GM12801 (cell line): Measurements from ENCODE around the gene RBMS3.

Source experiments
- CTCF ChIP-seq: IDR thresholded peaks from one replicate; pipeline ENCODE4 v1.5.1; 2011; ENCODE audit warnings: control low read depth; ENCODE audit not compliant: insufficient read length; ENCODE audit errors: extremely low read depth

The RBMS3 gene

GRCh38 chr3:29484633-29485032, 203.8 kb downstream of the RBMS3 start:
- no peak for TF ChIP-seq CTCF

GRCh38 chr3:29486096-29486495, 205.2 kb downstream of the RBMS3 start:
- TF ChIP-seq CTCF = no peak

GRCh38 chr3:29486917-29487316, 206.0 kb downstream of the RBMS3 start:
- TF ChIP-seq CTCF = no peak

- TF ChIP-seq CTCF = no peak
These were observed 208.1 kb downstream of the RBMS3 start for GRCh38 chr3:29488922-29489321.

GRCh38 chr3:29493109-29493508, 212.2 kb downstream of the RBMS3 start:
- TF ChIP-seq CTCF = no peak

DNA sequence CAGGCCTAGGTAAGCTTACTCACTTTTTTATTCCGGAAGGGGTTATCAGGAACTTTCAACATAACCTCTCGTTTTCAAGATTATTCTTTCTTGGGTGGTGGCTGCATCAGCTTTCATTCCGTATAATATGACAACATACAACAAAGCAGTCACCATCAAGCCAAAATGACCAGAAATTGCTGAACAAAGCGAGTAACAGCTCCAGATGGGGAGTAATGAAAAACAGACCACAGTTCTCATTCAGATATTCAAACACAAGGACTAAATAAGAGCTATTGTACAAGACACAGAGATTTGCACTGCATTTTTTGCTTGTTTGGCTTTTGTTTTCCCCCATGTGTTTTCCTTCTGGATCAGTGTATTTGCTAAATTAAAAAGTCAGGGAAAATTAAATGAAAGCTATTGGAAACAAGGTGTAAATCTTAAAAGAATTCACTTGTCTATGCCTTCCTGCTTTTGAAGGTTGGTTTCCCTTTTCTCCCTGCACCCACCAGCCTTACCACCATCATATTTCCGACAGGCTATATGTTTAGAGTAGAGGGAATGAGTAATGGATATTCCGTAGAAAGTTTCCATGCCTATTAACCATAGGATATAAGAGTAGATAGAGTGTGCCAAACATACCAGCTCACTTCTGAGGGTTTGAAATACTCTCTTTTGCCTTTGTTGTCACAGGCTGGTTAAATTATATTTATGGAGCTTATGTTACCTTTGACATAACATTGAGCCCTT, 213.6 kb downstream of the RBMS3 start:
- TF ChIP-seq CTCF = no peak

GRCh38 chr3:29497282-29497681, 216.4 kb downstream of the RBMS3 start:
- no peak for TF ChIP-seq CTCF
